ENCODE results near the gene KCNAB2.
"Not testable (repeated sequence)": the region's sequence is repeated elsewhere in the genome, so short reads cannot be mapped to it uniquely, and the experiment has no call there.

KCNAB2 gene

DNA sequence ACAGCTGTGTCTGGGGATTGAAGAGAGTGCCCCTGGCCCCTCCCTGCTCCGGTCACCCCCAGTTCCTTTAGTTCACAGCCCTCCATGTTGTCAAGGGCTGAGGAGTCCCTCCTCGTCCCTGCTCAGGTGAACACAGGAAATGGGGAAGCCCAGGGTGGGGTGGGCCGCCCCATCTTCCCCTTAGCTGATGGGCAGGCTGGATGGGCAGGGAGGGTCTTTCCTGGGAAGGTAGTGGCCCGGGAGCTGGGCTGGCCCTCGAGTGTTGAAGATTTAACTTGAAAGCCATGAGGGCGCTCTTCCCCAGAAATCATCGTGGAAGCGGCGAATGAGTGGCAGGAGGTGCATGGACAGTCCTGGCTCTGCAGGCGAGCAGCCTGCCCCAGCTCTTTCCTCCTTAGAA, 35.1 kb upstream of the KCNAB2 start:
- FAIRE-seq, result no peak

DNA sequence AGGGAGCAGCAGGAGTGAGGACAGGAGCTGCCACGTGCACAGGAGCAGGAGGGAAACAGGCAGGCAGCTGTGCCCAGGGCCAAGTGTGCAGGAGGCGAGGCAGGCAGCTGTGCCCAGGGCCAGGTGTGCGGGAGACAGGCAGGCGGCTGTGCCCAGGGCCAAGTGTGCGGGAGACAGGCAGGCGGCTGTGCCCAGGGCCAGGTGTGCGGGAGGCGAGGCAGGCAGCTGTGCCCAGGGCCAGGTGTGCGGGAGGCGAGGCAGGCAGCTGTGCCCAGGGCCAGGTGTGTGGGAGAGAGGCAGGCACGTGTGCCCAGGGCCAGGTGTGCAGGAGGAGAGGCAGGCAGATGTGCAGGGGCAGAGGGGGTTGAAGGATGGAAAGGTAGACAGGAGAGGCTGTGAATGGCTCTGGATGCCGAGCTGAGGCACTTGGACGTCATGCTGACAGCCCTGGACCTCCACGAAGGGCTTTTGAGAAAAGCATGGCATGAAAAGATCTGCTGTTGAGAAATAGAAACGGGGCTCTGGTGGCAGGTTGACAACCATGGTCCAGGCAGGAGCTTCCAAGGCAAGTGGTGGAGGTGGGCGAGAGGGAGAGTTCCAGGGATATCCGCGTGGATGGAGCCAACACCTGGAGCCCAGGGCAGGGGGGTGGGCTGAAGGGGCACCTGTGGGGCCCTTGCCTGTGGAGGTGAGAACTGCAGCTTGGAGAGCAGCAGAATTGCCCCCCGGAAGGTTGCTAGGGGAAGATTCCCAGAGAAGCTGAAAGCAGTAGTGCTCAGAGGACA, 34.3 kb upstream of the KCNAB2 start:
- no peak for FAIRE-seq

DNA sequence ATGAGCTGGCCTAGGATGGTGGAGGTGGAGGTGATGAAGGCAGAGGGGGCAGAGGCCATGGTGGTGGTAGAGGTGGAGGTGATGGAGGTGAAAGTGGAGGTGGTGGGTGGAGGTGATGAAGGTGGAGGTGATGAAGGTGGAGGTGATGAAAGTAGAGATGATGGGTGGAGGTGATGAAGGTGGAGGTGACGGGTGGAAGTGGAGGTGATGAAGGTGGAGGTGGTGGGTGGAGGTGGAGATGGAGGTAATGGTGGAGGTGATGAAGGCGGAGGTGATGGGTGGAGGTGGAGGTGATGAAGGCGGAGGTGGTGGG, 33.8 kb upstream of the KCNAB2 start:
- FAIRE-seq, result no peak

DNA sequence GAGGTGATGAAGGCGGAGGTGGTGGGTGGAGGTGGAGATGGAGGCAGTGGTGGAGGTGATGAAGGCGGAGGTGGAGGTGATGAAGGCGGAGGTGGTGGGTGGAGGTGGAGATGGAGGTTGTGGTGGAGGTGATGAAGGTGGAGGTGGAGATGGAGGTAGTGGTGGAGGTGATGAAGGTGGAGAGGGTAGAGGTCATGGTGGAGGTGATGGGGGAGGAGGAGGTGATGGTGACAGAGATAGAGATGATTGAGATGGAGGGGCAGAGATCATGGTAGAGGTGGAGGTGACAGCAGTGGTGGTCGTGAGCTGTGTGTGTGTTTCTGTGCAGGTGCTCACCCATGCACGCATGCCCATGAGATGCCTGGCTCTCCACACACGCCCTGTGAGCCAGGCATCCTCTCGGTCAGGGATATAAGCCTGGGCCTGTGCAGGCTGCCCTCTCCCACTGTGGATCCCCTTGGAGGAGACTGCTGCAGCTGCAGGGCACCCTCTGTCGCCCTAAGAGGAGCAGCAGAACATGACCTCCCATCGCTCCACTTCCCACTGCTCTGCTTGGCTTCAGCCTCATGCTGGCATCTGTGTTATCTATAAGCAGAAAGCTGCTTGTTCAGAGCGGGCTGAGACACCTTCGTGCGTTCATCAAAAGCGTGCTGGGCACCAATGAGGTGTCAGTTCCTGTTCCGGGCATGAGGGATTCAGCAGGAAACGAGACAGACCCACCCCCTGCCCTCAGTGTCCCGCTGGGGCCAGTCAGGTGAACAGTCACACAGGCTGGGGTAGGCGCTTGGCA, 33.0 kb upstream of the KCNAB2 start:
- FAIRE-seq, result no peak

DNA sequence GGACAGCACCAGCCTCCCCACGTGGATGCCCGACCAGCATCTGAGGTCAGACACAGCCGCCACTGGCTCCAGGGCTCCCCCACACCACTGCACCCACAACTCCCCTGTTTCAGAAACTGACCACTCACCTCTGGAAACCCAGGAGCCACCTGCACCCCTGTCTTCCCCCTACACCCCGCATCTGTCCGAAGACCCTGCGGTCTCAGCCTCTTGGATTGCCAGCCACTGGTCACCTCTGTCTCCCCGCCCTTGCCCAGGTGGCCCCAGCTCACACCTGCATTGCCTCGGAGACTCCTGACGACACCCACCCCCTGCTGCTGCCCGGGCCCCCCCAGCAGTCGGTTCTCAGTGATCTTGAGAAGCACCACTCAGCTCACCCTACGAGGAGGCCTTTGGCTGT, 32.2 kb upstream of the KCNAB2 start:
- no peak for FAIRE-seq

DNA sequence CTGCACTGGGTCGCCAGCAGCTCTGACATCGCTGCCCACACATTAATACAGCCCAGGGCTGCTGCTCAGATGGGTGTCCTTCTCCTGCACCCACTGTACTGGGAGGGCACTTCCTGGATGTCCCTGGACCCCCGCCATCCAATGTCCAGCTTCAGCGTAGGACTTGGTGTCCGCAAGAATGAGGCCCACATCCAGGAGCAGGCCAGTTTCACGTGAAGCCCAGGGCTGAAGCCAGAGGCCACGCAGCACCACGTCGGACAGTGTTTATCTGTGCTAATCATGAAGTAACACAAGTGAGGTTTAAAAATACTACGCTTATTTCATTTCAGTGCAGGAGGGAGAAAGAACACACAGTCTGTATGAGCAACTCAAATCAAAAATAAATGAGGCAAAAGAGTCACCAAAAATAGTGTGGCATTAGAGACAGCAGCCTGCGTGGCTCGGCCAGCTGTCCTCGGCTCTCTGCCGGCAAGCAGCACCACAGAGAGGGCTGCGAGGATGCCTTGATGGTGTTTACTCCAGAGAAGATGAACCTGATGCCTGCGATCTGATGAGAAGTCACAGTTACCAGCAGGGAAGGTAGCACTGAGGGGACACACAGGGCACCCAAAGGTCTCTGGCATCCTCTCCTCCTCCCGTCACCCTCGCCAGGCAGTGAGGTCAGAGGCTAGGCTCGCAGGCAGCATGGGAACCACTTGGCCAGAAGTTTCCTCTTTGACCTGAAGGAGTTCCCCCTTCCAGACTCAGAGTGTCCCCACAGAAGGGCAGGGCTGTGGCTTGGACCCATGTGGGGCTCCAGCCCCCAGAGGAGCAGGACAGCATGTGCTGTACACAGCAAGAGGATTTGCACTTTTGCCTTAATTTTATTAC, 31.3 kb upstream of the KCNAB2 start:
- FAIRE-seq, result no peak

DNA sequence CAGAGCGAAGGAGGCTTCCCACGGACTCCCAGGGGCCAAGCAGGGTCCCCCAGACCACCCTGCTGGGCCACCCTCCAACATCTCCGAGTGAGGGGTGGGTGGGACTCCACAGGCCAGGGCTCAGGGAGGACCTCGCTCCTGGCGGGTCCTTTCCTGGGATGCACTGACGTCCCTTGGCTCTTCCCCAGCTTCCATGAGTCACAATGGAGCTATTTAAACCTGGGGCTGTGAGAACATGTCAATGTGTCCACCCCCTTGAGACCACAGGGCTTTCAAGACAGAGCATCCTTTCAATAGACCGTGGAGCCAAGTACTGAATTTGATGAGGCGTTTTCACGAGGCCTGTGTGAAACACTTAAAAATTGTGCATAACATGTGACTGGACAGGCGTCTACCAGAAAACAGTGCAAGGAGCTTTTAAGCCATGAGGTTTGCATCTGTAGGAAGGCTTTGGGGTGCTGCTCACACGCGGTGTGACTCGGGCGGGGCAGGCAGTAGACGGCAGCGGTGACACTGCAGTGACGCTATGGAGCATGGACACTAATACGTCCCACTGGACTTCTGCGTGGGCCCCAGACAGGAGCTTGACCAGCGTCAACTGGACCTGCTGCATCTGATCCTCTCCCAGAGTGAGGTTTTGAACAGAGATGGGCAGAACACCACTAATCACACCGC, 29.4 kb upstream of the KCNAB2 start:
- no peak for FAIRE-seq

DNA sequence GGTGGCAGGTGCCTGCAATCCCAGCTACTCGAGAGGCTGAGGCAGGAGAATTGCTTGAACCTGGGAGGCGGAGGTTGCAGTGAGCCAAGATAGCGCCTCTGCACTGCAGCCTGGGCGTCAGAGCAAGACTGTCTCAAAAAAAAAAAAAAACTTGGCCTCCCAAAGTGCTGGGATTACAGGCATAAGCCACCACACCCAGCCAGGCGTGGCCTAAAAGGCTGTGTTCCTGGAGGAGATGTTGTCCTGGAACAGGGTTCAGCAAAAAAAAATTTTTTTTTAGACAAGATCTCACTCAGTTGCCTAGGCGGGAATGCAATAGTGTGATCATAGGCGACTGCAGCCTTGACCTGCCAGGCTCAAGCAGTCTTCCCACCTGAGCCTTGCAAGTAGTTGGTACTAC, 28.0 kb upstream of the KCNAB2 start:
- FAIRE-seq, result not testable (repeated sequence)

DNA sequence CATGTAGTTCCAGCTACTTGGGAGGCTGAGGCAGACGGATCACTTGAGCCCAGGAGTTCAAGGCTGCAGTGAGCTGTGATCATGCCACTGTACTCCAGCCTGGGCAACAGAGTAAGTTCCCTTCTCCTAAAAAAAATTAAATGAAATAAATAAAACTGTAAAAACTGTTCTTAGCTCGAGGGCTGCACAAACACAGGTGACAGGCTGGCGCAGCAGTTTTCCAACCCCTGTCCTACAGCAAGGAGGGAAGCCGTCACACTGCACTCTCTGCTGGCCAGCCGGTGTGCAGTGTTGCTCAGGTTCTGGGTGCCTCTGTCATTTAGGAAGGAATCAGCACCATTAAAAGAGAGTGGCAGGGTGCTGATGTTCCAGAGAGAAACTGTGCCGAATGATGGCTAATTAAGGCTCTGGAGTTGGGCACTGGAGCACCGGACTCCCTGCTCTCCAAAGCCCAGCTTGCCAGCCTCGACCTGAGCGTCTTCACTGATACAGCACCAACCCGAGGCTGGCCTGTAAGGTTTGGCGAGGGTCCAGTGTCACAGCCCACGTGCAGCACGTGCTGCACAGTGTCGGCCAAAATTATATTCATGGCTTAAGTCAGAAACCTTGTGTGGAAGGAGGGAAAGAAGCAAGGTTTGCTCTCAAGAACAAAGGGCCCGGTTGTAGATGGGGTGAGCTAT, 26.4 kb upstream of the KCNAB2 start:
- FAIRE-seq, result no peak

DNA sequence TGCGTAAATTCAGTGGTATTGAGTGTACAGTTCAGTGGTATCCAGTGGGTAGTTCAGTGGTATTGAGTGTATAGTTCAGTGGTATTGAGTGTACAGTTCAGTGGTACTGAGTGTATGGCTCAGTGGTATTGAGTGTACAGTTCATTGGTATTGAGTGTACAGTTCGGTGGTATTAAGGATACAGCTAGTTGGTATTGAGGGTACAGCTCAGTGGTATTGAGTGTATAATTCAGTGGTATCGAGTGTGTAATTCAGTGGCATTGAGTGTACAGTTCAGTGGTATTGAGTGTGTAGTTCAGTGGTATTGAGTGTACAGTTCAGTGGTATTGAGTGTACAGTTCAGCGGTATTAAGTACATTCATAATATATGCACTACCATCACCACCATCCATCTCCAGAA, 23.5 kb upstream of the KCNAB2 start:
- no peak for FAIRE-seq

DNA sequence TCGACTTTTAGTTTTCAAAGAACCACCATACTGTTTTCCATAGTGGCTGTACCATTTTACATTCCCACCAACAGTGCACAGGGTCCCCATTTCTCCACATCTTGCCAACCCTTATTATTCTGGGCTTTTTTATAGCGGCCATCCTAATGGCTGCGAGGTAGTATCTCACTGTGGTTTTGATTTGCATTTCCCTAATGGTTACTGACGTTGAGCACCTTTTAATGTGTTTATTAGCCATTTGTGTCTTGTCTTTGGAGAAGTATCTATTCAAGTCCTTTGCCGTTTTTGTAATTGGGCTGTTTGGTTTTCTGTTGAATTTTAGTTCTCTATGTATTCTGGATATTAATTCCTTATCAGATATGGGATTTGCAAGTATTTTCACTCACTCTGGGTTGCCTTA, 22.3 kb upstream of the KCNAB2 start:
- FAIRE-seq, result no peak

DNA sequence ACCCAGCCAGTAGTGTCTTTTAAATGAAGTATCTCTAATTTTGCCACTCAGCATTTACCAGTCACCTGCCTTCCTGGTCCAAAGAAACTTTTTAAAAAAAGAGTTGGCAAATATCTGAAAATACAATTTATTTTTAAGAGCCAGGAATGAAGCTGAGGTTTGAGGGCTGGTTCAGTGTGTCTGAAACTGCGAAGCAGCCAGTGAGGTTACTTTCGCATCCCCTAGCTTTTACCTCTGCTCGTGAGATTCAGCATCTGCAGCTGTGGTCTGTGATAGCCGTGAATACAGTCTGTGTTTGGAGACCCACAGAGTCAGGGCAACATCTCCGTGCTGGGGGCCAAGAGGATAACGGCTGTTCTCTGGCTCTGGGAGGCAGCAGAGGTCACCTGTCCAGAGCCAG, 21.3 kb upstream of the KCNAB2 start:
- FAIRE-seq, result no peak

DNA sequence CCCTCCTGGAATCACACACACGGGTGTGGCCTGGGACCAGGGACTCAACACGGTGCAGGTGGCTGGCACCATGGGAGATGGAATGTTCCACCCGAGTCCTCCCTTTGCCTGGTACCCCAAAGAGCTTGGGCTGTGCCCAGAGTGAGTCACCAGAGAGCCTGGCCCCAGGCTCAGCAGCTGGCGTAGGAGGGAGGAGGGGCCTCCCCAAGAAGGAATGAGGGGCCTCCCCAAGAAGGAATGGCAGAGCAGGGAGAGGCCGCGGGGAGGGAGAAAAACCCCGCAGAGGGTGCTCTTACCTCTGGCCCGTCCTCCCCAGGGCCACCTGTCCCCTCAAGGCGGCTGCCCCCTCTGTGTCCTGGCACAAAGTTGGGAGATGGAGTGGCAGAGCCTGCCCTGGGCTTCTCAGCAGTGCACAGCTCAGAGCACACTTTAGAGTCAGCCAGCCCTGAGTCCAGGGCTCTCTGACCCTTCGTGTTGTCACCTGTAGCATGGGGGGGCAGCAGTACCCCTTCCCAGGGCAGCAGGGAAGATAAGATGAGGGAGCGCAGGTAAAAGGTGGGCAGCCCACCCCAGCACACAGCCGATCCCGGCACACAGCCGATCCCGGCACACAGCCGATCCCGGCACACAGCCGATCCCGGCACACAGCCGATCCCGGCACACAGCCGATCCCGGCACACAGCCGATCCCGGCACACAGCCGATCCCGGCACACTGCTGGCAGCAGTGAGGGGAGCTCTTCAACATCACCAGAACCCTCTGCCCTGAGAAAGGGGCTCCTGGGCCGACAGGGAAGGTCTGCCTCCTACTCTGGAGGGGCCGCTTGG, 20.2 kb upstream of the KCNAB2 start:
- no peak for FAIRE-seq

DNA sequence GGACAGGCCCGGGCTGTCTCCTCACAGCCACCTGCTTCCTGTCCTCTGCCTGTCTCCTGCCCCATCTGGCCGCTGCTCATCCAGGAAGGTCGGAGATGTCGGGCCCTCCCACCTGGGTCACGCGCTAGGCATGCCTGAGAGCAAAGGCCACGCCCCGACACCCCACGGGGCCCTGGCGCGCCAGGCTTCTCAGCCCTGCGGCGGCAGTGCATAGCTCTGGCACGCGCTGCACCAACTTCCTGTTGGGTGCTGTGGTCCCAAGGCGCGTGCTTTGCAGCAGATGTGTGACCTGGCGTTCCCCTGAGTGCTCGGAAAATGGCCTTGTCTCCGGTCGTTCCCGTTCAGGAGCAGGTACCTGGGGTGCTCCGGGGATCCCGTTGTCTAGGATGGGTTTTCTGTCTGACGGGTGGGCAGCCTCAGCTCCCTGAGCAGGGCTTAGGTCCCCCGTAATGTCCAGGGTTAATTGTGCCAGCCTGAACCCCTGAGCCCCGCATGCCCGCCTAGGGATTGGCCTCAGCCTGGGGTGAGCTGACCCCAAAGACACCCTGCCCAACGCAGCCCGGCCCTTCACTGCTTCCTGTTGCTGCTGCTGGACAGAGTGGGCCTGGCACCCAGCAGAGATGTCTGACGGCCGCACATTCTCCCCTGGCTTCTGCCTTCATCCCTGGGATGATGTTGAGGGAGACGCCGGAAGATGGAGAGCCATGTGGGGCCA, 19.4 kb upstream of the KCNAB2 start:
- no peak for FAIRE-seq

DNA sequence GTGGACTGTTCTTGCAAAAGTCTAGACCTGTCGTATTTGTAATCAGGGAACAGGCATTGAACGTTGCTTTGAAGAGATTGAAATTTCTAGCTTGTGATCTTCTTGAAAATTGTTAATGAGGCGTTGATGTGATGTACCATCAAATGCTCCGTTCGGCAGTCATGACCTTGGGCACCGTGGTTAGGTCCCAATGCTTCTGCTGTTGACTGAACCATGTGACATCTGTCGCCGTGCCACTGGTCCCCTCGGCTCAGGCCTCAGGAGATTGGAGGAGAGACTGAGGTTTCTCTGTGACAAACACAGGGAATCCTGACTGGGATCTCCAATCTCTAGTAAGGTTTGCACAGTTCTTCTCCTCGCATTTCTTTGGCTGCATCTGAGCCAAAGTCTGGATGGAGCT, 18.1 kb upstream of the KCNAB2 start:
- no peak for FAIRE-seq

DNA sequence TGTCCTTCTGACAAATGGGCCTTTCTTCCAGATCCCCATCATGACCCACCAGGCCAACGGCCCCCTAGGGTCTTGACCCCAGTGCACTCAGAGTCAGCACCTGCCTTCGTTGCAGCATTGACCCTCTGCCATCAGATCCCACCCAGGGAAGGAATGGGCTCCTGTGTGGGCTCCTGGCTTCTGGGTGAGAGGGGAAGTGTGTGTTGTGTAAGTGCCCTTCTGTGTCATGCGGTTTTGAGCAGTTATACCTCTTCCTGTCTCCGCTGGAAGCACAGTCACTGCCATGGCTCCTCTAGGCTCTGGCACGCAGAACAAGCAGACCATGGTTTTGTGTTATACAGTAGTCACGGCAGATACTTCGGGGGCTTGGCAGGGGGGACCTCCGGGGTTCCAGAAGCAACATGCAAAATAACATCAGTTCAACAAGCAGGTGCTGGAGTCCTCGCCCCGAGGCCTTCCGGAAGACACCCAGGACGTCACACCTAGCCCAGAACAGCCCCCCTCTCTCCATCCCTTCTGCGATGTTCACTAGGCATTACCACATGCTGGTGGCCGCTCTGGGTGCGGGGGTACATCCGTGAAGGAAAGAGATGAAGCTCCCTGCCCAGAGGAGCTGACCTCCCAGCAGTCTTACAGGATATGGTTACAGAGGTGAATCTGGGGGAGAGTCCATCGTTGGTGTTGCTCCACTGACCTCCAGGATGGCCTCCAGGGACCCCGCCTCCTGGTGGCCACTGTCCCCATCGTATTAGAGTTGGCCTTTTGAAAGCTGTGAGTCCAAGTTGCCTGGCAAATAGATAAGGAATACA, 17.4 kb upstream of the KCNAB2 start:
- no peak for FAIRE-seq

DNA sequence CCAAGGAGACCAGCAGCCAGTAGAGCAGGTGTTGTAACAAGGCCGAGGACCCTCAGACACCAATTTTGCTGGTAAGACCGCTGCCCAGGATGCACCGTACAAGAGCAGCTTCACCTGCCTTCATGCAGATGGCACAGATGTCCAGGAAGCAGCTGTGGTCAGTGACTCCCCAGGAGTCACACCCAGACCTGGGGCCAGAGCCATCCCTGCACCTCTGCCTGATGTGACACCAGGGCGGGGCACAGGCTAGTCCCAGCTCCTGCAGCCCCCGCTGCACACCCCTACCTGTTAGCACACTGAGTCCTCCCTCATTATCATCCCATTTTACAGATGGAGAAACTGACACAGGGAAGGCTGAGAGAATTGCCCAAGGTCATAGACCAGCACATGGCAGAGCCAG, 16.3 kb upstream of the KCNAB2 start:
- FAIRE-seq, result no peak

DNA sequence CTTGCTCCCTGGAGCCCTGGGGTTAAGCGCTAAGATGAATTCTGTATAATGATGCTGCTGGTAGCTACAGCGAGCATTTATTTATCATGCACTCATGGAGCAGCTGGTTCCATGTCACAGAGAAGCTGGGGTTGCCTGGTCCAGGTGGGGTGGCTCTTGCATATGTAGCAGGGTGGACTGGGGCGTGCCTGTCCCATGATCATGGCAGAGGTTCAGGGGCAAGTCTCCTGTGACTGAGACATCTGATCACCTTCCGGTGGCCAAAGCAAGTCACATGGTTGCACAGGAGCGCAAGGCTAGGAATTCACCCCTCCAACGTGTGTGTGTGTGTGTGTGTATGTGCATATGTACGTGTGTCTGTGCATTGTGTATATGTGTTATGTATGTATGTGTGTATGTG, 15.6 kb upstream of the KCNAB2 start:
- no peak for FAIRE-seq

DNA sequence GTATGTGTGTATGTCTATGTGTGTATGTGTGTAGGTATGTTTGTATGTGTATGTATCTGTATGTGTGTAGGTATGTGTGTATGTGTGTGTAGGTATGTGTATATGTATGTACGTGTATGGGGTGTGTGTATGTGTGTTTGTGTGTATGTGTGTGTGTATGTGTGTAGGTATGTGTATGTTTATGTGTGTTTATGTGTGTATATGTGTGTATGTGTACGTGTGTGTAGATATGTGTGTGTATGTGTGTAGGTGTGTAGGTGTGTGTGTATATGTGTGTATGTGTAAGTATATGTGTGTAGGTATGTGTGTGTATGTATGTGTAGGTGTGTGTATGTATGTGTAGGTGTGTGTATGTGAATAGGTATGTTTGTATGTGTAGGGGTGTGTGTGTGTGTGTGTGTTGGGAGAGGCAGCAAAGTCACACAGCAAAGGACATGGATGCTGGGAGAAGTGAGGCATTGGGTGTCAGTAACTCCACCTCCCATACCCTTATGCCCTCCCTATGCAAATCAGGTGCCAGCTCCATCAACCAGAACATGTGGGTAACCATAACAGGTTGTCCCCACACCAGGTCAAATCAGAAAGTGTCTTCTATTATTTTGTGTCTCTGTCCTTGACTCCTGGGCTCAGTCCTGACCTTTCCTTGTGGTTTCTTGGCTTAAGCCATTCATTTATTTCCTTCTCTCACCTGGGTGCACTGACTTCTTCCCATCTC, 15.0 kb upstream of the KCNAB2 start:
- FAIRE-seq, result no peak

Measured in islet of Langerhans (tissue), 1 donor.